VCaP (cell line): ENCODE measurements around the gene KCNQ5.

Experiments
- H3K27ac ChIP-seq: fragments of 450-650 bp; 2 replicates; pipeline ENCODE4 v1.5.1; 2017
- TF ChIP-seq, protein P1 (sequence below): fragments of 450-650 bp; conservative IDR thresholded peaks from 2 replicates; pipeline ENCODE4 v1.5.1; 2017; ENCODE audit warnings: mild to moderate bottlenecking, moderate library complexity

KCNQ5 gene

DNA sequence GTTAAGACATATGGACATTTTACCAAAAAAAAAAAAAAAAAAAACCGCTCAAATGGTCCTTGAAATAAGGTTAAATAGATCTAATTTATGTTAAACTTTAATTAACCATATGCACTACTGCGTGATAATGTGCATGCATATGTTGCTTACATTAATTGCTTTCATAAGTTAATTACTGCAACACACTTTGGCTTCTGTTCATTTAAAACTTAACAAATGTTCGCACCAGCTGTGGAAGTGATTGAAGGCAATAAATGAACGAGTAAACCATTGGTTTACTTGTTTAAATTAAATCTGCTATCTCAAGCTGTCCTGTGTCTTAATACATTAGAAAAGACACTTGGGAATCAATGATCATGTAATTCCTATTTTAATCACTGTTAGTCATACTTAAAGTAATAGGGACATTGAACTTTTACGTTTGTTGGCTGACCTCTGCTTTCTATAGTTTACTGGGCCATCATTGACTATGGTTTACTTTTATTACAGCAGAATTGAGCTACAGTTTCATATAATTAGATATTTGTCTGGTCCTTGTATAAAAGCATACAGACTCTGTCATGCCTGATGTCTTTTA lies 308.8 kb downstream of the KCNQ5 start:
- no peak overlapping the region for H3K27ac ChIP-seq
- TF ChIP-seq, protein P1, sequence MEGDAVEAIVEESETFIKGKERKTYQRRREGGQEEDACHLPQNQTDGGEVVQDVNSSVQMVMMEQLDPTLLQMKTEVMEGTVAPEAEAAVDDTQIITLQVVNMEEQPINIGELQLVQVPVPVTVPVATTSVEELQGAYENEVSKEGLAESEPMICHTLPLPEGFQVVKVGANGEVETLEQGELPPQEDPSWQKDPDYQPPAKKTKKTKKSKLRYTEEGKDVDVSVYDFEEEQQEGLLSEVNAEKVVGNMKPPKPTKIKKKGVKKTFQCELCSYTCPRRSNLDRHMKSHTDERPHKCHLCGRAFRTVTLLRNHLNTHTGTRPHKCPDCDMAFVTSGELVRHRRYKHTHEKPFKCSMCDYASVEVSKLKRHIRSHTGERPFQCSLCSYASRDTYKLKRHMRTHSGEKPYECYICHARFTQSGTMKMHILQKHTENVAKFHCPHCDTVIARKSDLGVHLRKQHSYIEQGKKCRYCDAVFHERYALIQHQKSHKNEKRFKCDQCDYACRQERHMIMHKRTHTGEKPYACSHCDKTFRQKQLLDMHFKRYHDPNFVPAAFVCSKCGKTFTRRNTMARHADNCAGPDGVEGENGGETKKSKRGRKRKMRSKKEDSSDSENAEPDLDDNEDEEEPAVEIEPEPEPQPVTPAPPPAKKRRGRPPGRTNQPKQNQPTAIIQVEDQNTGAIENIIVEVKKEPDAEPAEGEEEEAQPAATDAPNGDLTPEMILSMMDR, result no peak

DNA sequence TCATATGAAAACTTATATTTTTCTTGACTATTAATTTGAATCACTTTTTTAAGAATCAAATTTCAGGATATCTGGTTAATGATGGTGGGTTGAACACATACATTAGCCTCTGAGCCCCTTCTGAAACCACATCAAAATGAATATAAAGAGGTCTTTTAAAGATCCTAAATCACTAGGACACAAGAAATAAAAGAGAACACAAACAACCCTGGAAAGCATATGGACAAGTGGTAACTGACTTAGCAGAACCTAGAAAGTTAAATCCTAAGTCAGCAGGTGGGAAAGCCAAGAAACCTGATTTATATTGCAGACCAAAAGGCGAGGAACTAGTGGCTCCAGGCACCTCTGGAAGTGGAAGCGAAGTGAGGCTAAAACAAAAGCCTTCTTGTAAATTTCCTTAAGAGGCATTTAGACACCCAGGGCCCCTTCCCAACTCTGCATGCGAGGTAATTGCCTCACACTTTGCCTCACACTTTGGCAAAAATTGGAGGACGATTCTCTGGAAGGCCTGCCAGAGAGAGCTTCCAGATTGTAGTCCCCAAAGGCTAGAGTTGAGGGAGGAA lies 309.5 kb downstream of the KCNQ5 start:
- H3K27ac ChIP-seq, result no peak overlapping the region
- TF ChIP-seq, protein P1, result no peak

DNA sequence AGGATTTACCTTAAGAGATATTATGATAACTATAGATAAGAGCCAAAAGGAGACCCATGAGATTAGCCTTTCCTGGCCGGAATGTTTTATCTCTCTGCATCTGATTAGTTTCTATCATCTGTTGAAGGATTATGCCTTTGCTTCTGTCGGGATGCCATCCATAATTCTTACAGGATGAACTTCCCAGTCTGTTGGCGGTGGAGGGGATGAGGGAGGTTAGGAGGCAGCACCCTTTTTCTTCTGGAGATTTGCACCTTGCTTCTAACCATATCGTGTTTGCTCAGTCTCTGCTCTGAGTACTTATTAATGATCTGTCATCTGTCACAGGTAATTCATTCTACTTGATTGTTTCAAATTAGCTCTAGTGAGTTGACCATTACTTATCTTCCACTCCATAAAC lies 311.4 kb downstream of the KCNQ5 start:
- TF ChIP-seq, protein P1, result no peak

DNA sequence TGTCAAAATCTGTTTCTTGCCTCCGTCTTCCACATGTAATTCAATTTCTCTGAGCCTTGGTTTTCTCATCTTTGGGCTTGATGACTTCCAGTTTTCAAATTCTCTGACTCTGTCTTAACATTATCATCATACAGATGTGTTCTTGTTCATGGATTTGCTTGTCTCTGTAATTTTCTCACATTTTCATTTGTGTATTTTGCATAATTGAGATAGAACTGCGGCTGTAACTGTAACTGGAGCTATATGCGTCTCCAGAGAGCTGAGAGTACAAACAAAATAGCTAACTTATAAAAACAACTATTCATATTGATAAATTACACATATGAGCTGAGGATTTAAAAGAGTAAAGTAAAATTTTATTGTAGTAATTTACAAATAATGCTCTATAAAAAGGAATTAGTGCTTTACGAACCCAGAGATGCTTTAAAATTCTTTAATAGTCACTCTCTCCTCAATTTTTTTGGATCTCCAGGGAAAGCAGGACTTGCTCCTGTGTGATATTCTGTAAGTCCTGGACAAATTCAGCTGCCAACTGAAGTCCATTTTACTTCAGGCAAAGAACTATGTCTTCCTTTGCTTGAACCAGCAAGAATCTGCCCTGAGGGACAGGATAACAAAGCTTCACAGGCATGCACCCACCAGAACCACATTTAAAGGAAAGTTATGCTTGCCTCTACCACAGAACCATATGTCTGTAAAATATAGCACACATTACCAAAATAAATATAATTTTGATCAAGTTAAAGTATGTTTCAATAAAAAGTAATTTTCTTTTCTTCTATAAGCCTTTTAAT lies 315.1 kb downstream of the KCNQ5 start:
- H3K27ac ChIP-seq, result no peak overlapping the region
- TF ChIP-seq, protein P1, result no peak

More for the DNA sequence above, 311.4 kb downstream of the KCNQ5 start:
- no peak overlapping the region for H3K27ac ChIP-seq

DNA sequence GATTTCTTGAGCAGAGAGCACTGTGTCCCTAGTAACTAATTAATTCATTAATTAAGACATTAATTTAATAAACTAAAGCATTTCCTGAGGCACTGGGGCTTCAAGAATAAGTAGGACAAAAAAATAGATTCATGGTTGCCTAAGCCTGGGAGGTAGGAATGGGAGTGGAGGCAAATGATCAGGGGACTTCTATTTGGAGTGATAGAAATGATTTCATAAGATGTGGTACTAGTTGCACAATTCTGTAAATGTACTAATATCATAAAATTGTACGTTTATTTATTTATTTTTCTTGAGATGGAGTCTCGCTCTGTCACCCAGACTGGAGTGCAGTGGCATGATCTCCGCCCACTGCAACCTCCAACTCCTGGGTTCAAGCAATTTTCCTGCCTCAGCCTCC lies 316.2 kb downstream of the KCNQ5 start:
- H3K27ac ChIP-seq, result no peak overlapping the region
- TF ChIP-seq, protein P1, result no peak

DNA sequence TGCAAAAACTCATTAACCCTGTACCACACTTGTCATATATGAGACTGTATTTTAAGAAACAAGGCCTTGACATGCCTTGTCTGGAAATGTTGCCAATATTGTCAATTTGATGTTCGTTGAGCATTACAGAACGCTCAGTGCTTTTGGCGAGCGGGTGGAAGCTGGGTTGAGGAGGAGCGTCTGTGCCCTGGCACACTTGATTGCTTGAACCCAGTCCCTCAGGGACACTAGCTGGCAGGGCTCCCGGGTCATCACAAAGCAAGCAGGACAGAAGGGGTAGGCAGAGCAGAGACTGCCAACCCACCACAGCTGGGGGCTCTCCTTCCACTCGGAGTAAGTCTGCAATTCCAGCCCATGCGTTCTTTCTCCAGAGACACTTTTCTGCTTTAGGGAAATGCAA lies 317.1 kb downstream of the KCNQ5 start:
- TF ChIP-seq, protein P1, result no peak
- H3K27ac ChIP-seq, result no peak overlapping the region

DNA sequence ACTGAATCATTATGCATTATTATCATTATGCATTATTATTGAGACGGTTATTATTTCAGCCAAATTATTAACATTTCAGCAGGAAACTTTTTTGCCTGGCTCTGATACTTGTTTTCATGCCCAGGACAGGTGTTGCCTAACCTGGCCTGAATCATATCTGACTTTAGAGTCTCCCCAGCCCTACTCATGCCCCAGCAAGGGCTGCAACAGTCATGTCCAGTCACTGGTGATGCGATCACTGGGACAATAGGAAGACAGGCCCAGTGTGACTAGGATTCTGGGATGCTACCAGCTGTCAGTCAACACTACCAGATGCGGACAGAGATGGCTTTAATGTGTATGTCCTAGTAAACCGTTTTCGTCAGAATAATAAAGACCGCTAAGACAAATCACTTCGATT lies 318.4 kb downstream of the KCNQ5 start:
- H3K27ac ChIP-seq, result no peak overlapping the region
- TF ChIP-seq, protein P1, result no peak
